Measurements from ENCODE around the gene TMEM235.

TMEM235 gene

GRCh38 chr17:78268191-78268874 is 36.9 kb downstream of the TMEM235 start:
- H3K9me3 ChIP-seq (ENCODE audit: control insufficient read depth in 2 of 2, low read length in 2 of 2), result no peaks in the 10 kb centered on the region
- H3K4me1 ChIP-seq (ENCODE audit: control insufficient read depth, insufficient read depth, low read length), result peaks cover 7% of the 10 kb centered on the region
- H3K27ac ChIP-seq (ENCODE audit: low read length), result no peak overlapping the region

DNA sequence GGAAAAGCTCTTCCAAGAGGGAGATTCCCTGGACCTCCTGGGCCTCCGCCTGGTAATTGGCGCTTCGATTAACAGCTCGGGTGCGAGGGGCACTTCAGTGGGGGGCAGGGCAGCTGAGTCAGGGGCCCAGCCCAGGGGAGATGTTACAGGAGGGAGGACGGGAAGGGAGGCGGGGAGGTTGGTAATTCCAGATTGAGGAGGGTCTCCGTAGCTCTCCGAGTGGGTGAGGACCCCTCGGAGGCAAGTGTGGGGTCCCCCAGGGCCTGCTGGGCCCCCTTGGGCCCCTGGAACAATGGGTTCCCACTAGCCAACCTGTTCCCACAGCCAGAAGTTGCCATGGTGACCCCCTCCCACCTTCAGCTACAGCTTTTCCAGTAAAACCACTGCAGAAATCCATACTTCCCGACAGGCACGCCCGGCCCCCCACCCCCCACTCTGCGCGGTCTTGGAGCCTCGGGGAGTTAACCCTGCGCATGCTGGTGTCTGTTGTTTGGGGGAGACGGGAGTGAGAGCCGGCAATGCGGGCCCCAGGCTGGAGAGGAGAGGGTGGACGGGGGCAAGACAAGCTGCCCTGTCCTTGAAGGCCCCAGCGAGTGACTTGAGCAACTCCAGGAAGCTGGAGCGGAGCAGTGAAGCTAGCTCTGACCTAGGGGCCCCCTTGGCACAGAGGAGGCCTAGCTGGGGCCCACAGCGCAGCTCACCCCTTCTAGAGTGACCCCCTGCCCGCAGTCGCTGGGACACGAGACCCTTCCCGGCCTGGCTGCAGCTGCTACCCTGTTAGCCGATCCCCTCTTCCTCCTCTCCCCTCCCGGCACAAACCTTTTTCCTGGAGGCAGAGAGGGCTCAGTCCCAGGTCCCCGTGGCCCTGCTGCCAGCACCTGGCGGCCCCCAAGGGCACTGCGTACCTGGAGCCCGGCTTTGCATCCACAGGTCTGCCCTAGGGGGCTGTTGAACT is 37.8 kb downstream of the TMEM235 start:
- Histone ChIP-seq H3K36me3 (ENCODE audit: control insufficient read depth in 2 of 2, insufficient read depth in 2 of 2, low read length in 2 of 2) (no peaks in the 10 kb centered on the region), H3K4me3 (ENCODE audit: low read length in 2 of 2) (no peak overlapping the region), H3K9me3 (ENCODE audit: control insufficient read depth in 2 of 2, low read length in 2 of 2) (no peaks in the 10 kb centered on the region), H3K4me1 (ENCODE audit: control insufficient read depth, insufficient read depth, low read length) (peaks cover 2% of the 10 kb centered on the region), H3K27me3 (ENCODE audit: control insufficient read depth in 1 of 2, insufficient read depth in 2 of 2, low read length in 2 of 2) (peaks cover 8 to 19% of the 10 kb centered on the region in 2 donors), H3K9ac (ENCODE audit: low read length in 2 of 2) (no peak overlapping the region), H3K27ac (ENCODE audit: low read length) (no peak overlapping the region)

More at GRCh38 chr17:78268191-78268874, 36.9 kb downstream of the TMEM235 start:
- no peaks in the 10 kb centered on the region for H3K36me3 ChIP-seq (ENCODE audit: control insufficient read depth in 2 of 2, insufficient read depth in 2 of 2, low read length in 2 of 2)
- H3K9ac ChIP-seq (ENCODE audit: low read length in 2 of 2), result no peak overlapping the region
- H3K4me3 ChIP-seq (ENCODE audit: low read length in 2 of 2), result no peak overlapping the region
- H3K27me3 ChIP-seq (ENCODE audit: control insufficient read depth in 1 of 2, insufficient read depth in 2 of 2, low read length in 2 of 2), result peaks cover 8 to 19% of the 10 kb centered on the region in 2 donors

DNA sequence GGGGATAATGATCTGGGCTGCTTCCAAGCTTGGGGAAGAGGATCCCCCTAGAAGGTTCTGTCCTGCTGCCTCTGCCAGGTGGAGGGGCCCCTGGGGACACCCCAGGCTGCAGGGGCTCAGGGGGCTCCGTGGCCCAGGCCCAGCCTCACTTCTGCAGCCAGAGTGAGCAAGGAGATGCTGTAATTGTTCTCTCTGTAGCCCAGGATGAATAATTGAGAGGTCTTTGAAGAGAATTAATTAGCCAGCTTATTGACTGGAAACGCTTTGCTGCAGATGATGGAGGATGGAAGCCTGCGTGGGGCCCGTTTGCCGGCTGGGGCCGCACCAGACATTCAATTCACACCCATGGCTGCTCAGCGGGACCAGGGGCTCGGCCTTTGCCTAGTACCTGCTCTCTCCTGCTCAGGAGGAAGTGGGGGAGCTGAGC is 38.5 kb downstream of the TMEM235 start:
- peaks cover 8 to 19% of the 10 kb centered on the region in 2 donors for H3K27me3 ChIP-seq (ENCODE audit: control insufficient read depth in 1 of 2, insufficient read depth in 2 of 2, low read length in 2 of 2)
- peaks cover 2% of the 10 kb centered on the region for H3K4me1 ChIP-seq (ENCODE audit: control insufficient read depth, insufficient read depth, low read length)
- H3K36me3 ChIP-seq (ENCODE audit: control insufficient read depth in 2 of 2, insufficient read depth in 2 of 2, low read length in 2 of 2), result no peaks in the 10 kb centered on the region
- H3K27ac ChIP-seq (ENCODE audit: low read length), result no peak overlapping the region
- no peaks in the 10 kb centered on the region for H3K9me3 ChIP-seq (ENCODE audit: control insufficient read depth in 2 of 2, low read length in 2 of 2)
- no peak overlapping the region for H3K9ac ChIP-seq (ENCODE audit: low read length in 2 of 2)
- no peak overlapping the region for H3K4me3 ChIP-seq (ENCODE audit: low read length in 2 of 2)

DNA sequence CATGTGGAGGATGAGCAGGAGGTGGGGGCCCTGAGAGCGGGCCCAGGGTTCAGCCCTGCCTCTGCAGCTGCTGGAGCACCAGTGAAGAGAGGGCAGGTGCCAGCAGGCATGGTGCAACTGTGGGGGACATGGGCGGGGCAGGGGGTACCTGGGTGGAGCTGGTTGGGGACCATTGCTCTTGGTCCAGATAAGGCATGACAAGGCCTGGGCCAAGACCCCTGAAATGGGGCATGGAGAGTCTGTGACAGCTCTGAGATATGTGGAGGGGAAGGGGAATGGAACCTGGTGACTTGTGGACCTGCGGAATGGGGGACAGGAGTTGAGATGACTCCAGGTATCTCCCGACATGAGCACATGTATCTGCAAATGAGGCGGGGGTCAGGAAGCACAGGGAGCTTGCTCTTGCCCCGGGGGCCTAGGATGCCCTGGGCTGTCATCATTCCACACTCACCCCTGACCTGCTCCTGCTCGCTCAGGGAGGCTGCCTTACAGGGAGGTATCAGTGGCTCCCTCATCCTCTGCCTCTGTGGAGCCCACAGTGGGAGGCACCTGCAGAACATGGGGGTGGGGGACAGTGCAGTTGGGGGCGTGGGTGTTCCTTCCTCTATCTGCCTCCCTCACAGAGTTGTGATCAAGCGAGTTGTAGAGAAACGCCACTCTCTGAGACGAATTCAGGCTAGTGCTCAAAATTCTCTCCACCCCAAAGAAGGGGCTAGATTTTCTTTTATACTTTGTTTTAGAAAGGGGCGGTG is 40.2 kb downstream of the TMEM235 start:
- no peak overlapping the region for H3K4me3 ChIP-seq (ENCODE audit: low read length in 2 of 2)
- no peak overlapping the region for H3K27ac ChIP-seq (ENCODE audit: low read length)
- H3K36me3 ChIP-seq (ENCODE audit: control insufficient read depth in 2 of 2, insufficient read depth in 2 of 2, low read length in 2 of 2), result no peaks in the 10 kb centered on the region
- peaks cover 2% of the 10 kb centered on the region for H3K4me1 ChIP-seq (ENCODE audit: control insufficient read depth, insufficient read depth, low read length)
- H3K9ac ChIP-seq (ENCODE audit: low read length in 2 of 2), result no peak overlapping the region
- H3K9me3 ChIP-seq (ENCODE audit: control insufficient read depth in 2 of 2, low read length in 2 of 2), result no peaks in the 10 kb centered on the region
- peaks cover 8 to 19% of the 10 kb centered on the region in 2 donors for H3K27me3 ChIP-seq (ENCODE audit: control insufficient read depth in 1 of 2, insufficient read depth in 2 of 2, low read length in 2 of 2)

DNA sequence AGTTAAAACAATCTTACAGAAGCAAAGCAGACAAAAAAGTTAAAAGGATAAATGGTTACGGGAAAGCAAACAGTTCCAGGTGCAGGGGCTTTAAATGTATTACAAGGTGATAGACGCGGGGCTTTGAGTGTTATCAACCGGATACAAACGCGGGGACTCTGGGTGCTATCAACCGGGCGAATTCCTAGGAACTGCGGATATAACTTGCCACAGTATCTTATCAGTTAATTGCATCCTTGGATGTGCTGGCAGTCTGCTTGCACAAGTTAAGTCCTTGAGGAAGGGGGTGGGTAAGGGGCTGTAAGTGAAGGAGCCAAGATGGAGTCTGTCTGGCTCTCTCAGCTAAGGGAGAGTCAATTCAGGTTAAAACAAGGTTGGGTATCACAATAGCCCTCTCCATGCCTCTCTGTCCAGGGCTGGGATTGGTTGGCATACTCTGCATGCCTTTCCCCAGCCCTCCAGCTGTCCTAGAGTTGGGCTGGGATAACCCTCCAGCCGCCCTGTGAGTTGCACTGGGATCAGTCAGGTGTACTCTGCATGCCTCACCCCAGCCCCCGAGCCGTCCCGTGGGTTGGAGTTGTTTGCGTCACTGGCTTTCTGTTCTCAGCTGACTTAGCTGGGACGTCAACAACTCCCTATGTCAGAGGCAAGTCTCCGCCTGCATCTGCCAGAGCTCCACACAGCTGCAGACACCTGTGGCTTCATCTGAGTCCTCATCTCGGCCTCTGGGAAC is 40.9 kb downstream of the TMEM235 start:
- Histone ChIP-seq H3K27me3 (ENCODE audit: control insufficient read depth in 1 of 2, insufficient read depth in 2 of 2, low read length in 2 of 2) (peaks cover 8 to 19% of the 10 kb centered on the region in 2 donors), H3K4me3 (ENCODE audit: low read length in 2 of 2) (no peak overlapping the region), H3K27ac (ENCODE audit: low read length) (no peak overlapping the region), H3K36me3 (ENCODE audit: control insufficient read depth in 2 of 2, insufficient read depth in 2 of 2, low read length in 2 of 2) (no peaks in the 10 kb centered on the region), H3K9ac (ENCODE audit: low read length in 2 of 2) (no peak overlapping the region), H3K9me3 (ENCODE audit: control insufficient read depth in 2 of 2, low read length in 2 of 2) (no peaks in the 10 kb centered on the region), H3K4me1 (ENCODE audit: control insufficient read depth, insufficient read depth, low read length) (peaks cover 2% of the 10 kb centered on the region)

DNA sequence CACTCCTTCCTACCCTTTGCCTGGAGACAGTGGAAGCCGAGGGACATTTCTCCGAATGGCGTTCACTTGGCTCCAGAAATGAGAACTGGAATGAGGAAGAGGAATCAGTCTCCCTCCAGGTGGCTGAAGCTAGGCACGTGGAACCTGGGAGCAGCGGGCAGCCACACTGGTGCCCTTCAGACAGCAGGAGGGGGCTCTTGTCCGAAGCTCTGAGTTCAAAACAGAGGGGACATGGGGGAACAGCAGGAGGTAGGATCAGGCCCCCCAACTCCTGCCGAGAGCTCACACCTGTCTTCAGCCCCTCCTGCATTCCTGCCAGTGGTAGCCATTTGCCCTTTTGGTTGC is 41.5 kb downstream of the TMEM235 start:
- peaks cover 8 to 19% of the 10 kb centered on the region in 2 donors for H3K27me3 ChIP-seq (ENCODE audit: control insufficient read depth in 1 of 2, insufficient read depth in 2 of 2, low read length in 2 of 2)
- H3K36me3 ChIP-seq (ENCODE audit: control insufficient read depth in 2 of 2, insufficient read depth in 2 of 2, low read length in 2 of 2), result no peaks in the 10 kb centered on the region
- no peak overlapping the region for H3K27ac ChIP-seq (ENCODE audit: low read length)
- no peak overlapping the region for H3K9ac ChIP-seq (ENCODE audit: low read length in 2 of 2)
- H3K4me3 ChIP-seq (ENCODE audit: low read length in 2 of 2), result no peak overlapping the region
- peaks cover 2% of the 10 kb centered on the region for H3K4me1 ChIP-seq (ENCODE audit: control insufficient read depth, insufficient read depth, low read length)
- no peaks in the 10 kb centered on the region for H3K9me3 ChIP-seq (ENCODE audit: control insufficient read depth in 2 of 2, low read length in 2 of 2)

- no peak overlapping the region for H3K9ac ChIP-seq (ENCODE audit: low read length in 2 of 2)
- no peak overlapping the region for H3K4me3 ChIP-seq (ENCODE audit: low read length in 2 of 2)
- H3K27ac ChIP-seq (ENCODE audit: low read length), result no peak overlapping the region
- H3K4me1 ChIP-seq (ENCODE audit: control insufficient read depth, insufficient read depth, low read length), result peaks cover 2% of the 10 kb centered on the region
- H3K27me3 ChIP-seq (ENCODE audit: control insufficient read depth in 1 of 2, insufficient read depth in 2 of 2, low read length in 2 of 2), result peaks cover 8 to 19% of the 10 kb centered on the region in 2 donors
- H3K36me3 ChIP-seq (ENCODE audit: control insufficient read depth in 2 of 2, insufficient read depth in 2 of 2, low read length in 2 of 2), result no peaks in the 10 kb centered on the region
- H3K9me3 ChIP-seq (ENCODE audit: control insufficient read depth in 2 of 2, low read length in 2 of 2), result no peaks in the 10 kb centered on the region
Measured at GRCh38 chr17:78273813-78274212, 42.4 kb downstream of the TMEM235 start.

GRCh38 chr17:78275355-78275754 is 43.9 kb downstream of the TMEM235 start:
- Histone ChIP-seq H3K27ac (ENCODE audit: low read length) (no peak overlapping the region), H3K4me1 (ENCODE audit: control insufficient read depth, insufficient read depth, low read length) (no peaks in the 10 kb centered on the region), H3K4me3 (ENCODE audit: low read length in 2 of 2) (no peak overlapping the region), H3K36me3 (ENCODE audit: control insufficient read depth in 2 of 2, insufficient read depth in 2 of 2, low read length in 2 of 2) (no peaks in the 10 kb centered on the region), H3K9ac (ENCODE audit: low read length in 2 of 2) (no peak overlapping the region), H3K9me3 (ENCODE audit: control insufficient read depth in 2 of 2, low read length in 2 of 2) (no peaks in the 10 kb centered on the region), H3K27me3 (ENCODE audit: control insufficient read depth in 1 of 2, insufficient read depth in 2 of 2, low read length in 2 of 2) (peaks cover 0 to 16% of the 10 kb centered on the region in 2 donors)

GRCh38 chr17:78276098-78276887 is 44.9 kb downstream of the TMEM235 start:
- no peaks in the 10 kb centered on the region for H3K4me1 ChIP-seq (ENCODE audit: control insufficient read depth, insufficient read depth, low read length)
- H3K9ac ChIP-seq (ENCODE audit: low read length in 2 of 2), result no peak overlapping the region
- H3K4me3 ChIP-seq (ENCODE audit: low read length in 2 of 2), result no peak overlapping the region
- H3K27me3 ChIP-seq (ENCODE audit: control insufficient read depth in 1 of 2, insufficient read depth in 2 of 2, low read length in 2 of 2), result peaks cover 0 to 11% of the 10 kb centered on the region in 2 donors
- H3K9me3 ChIP-seq (ENCODE audit: control insufficient read depth in 2 of 2, low read length in 2 of 2), result no peaks in the 10 kb centered on the region
- H3K36me3 ChIP-seq (ENCODE audit: control insufficient read depth in 2 of 2, insufficient read depth in 2 of 2, low read length in 2 of 2), result no peaks in the 10 kb centered on the region
- H3K27ac ChIP-seq (ENCODE audit: low read length), result no peak overlapping the region

Data from stomach smooth muscle (tissue), 2 donors.